Activated CD8-positive, alpha-beta T cell treated with anti-CD3 and anti-CD28 coated beads for 36 hours (primary cell): ENCODE data around the gene THEMIS2. TPM values are rescaled to one million over a fixed set of nuclear protein-coding genes. Genes with fewer than 3 reads are reported as not detected.
A peak's percentile ranks its signal among the peaks of the same experiment; 100 is the strongest.
"Not testable (repeated sequence)": the region's sequence is repeated elsewhere in the genome, so short reads cannot be mapped to it uniquely, and the experiment has no call there.

ENCODE experiments used
- ATAC-seq: fragments of 200-7000 bp; cut with Tn5 transposase; one replicate; pipeline ENCODE4 v1.10.0; 2021; ENCODE audit warnings: mild to moderate bottlenecking, moderate library complexity
- CTCF ChIA-PET: fragments of 350-600 bp; sonication (Branson Sonifier 250); formaldehyde crosslinking; loops from one replicate; lab custom pipeline; 2021; ENCODE audit warnings: antibody characterized with exemption; lab: Charles Lee
- POLR2A ChIA-PET: fragments of 350-600 bp; sonication (Branson Sonifier 250); formaldehyde crosslinking; loops from one replicate; lab custom pipeline; 2021; ENCODE audit warnings: antibody characterized with exemption; lab: Charles Lee
- DNase-seq: peaks from one replicate; pipeline ENCODE4 v3.0.0-alpha.2; 2020
- H3K27ac Mint-ChIP-seq: one replicate; pipeline ENCODE4 v1.8.0; 2021; ENCODE audit warnings: mild to moderate bottlenecking, mixed read lengths
- H3K27me3 Mint-ChIP-seq: one replicate; pipeline ENCODE4 v1.8.0; 2021; ENCODE audit warnings: mixed read lengths
- H3K36me3 Mint-ChIP-seq: one replicate; pipeline ENCODE4 v1.8.0; 2021; ENCODE audit warnings: low read depth, mixed read lengths
- H3K4me1 Mint-ChIP-seq: one replicate; pipeline ENCODE4 v1.8.0; 2021; ENCODE audit warnings: low read depth, mixed read lengths
- H3K4me3 Mint-ChIP-seq: one replicate; pipeline ENCODE4 v1.8.0; 2021; ENCODE audit warnings: mild to moderate bottlenecking, moderate library complexity, mixed read lengths
- H3K9me3 Mint-ChIP-seq: one replicate; pipeline ENCODE4 v1.8.0; 2021; ENCODE audit warnings: mixed read lengths
- CTCF ChIP-seq: fragments of 200-600 bp; IDR thresholded peaks from one replicate; pipeline ENCODE4 v1.8.0; 2022; ENCODE audit warnings: antibody characterized with exemption, mild to moderate bottlenecking
- intact Hi-C: fragments of 100-400 bp; cut with micrococcal nuclease; formaldehyde crosslinking; loops from one replicate; pipeline ENCODE4 v1.10.0; 2022
- total RNA-seq, 2 experiments: library from RNA; stranded (reverse); gene quantifications; one replicate each; pipeline ENCODE4 v1.2.3, GENCODE V29; 2021

THEMIS2 gene
- 10 to 100 TPM; 13.8 to 16.0 TPM for total RNA-seq

- intact Hi-C loops = no loop called here
- CTCF ChIA-PET = interaction anchor here (1.0 to 2.8 kb wide), 3 partner anchors 14 to 41 kb away, joined by 3 to 11 read pairs (median 6); partner anchors contain the start of gene PPP1R8
- H3K4me1 Mint-ChIP-seq = peaks cover 40% of the 10 kb centered on the region
Observed at GRCh38 chr1:27872059-27872801, at the start of gene THEMIS2. TSS of gene THEMIS2 (plus strand) at chr1:27872544. CDS start at chr1:27872572, 28 bp downstream.

GRCh38 chr1:27823784-27824183 is 48.6 kb upstream of the THEMIS2 start:
- ATAC-seq (no peak), DNase-seq (no peak)
- peaks cover 10% of the 10 kb centered on the region for H3K36me3 Mint-ChIP-seq
- intact Hi-C loops = no loop called here
- no peaks in the 10 kb centered on the region for H3K27me3 Mint-ChIP-seq
- no peak for TF ChIP-seq CTCF
- ChIA-PET POLR2A (no interaction called here), CTCF (no interaction called here)
- no peak overlapping the region for H3K4me3 Mint-ChIP-seq
- no peaks in the 10 kb centered on the region for H3K4me1 Mint-ChIP-seq
- H3K9me3 Mint-ChIP-seq = no peaks in the 10 kb centered on the region
- no peak overlapping the region for H3K27ac Mint-ChIP-seq

More at GRCh38 chr1:27872059-27872801, at the start of gene THEMIS2:
- Mint-ChIP-seq H3K27me3 (no peaks in the 10 kb centered on the region), H3K27ac (peak within 1 kb of the TSS; percentile 75), H3K9me3 (no peaks in the 10 kb centered on the region), H3K4me3 (peak within 1 kb of the TSS; percentile 88), H3K36me3 (peaks cover 1% of the 10 kb centered on the region)
- ATAC-seq (peak; percentile 87), DNase-seq (peak; percentile 81)
- POLR2A ChIA-PET = no interaction called here
- no peak for TF ChIP-seq CTCF

GRCh38 chr1:27824411-27824810 is 47.9 kb upstream of the THEMIS2 start:
- Mint-ChIP-seq H3K27ac (no peak overlapping the region), H3K9me3 (no peaks in the 10 kb centered on the region), H3K4me1 (no peaks in the 10 kb centered on the region), H3K4me3 (no peak overlapping the region), H3K36me3 (peaks cover 7% of the 10 kb centered on the region), H3K27me3 (no peaks in the 10 kb centered on the region)
- DNase-seq (no peak), ATAC-seq (no peak)
- ChIA-PET CTCF (interaction anchor here (1.4 kb wide), 1 partner anchor 155 kb away, joined by 4 read pairs; no protein-coding TSS in a partner anchor), POLR2A (no interaction called here)
- intact Hi-C loops = no loop called here
- TF ChIP-seq CTCF = no peak

GRCh38 chr1:27829339-27829960 is 42.9 kb upstream of the THEMIS2 start:
- H3K9me3 Mint-ChIP-seq, CTCF ChIA-PET, ATAC-seq, intact Hi-C loops, H3K27me3 Mint-ChIP-seq, DNase-seq: not testable (repeated sequence)
- H3K27ac Mint-ChIP-seq = peak overlapping the region; percentile 94
- POLR2A ChIA-PET = interaction anchor here (0.6 kb wide), 1 partner anchor 91 kb away, joined by 3 read pairs; no protein-coding TSS in a partner anchor
- H3K4me3 Mint-ChIP-seq = peak overlapping the region; percentile 95
- H3K36me3 Mint-ChIP-seq = peaks cover 18% of the 10 kb centered on the region
- H3K4me1 Mint-ChIP-seq = peaks cover 28% of the 10 kb centered on the region

GRCh38 chr1:27830621-27831440 is 41.5 kb upstream of the THEMIS2 start, which contains the start of gene PPP1R8:
TSS of gene PPP1R8 (plus strand) at chr1:27830782. CDS start at chr1:27830836, 54 bp downstream.
- no peak for TF ChIP-seq CTCF
- CTCF ChIA-PET = interaction anchor here (0.8 to 1.4 kb wide), 2 partner anchors 42 to 161 kb away, joined by 3 read pairs; no protein-coding TSS in a partner anchor

More at GRCh38 chr1:27830621-27831440, 41.5 kb upstream of the THEMIS2 start, which contains the start of gene PPP1R8:
- Mint-ChIP-seq H3K36me3 (peaks cover 19% of the 10 kb centered on the region), H3K4me1 (peaks cover 29% of the 10 kb centered on the region), H3K9me3 (no peaks in the 10 kb centered on the region), H3K27ac (peak within 1 kb of the TSS; percentile 94), H3K4me3 (peak within 1 kb of the TSS; percentile 95), H3K27me3 (no peaks in the 10 kb centered on the region)
- peak; percentile 93 for DNase-seq
- POLR2A ChIA-PET = interaction anchor here (0.9 to 1.4 kb wide), 6 partner anchors 10 to 230 kb away, joined by 3 to 5 read pairs (median 3); no protein-coding TSS in a partner anchor
- ATAC-seq = peak; percentile 99
- intact Hi-C loops = no loop called here
